Islet of Langerhans (tissue), 1 donor: ENCODE results near the gene NSG1.
"Not testable (repeated sequence)": the region's sequence is repeated elsewhere in the genome, so short reads cannot be mapped to it uniquely, and the experiment has no call there.

Source experiments
- FAIRE-seq: peaks from one replicate; lab custom pipeline; 2011; peaks lifted over from hg19 to GRCh38; lab: Jason Lieb, UNC

Gene NSG1

DNA sequence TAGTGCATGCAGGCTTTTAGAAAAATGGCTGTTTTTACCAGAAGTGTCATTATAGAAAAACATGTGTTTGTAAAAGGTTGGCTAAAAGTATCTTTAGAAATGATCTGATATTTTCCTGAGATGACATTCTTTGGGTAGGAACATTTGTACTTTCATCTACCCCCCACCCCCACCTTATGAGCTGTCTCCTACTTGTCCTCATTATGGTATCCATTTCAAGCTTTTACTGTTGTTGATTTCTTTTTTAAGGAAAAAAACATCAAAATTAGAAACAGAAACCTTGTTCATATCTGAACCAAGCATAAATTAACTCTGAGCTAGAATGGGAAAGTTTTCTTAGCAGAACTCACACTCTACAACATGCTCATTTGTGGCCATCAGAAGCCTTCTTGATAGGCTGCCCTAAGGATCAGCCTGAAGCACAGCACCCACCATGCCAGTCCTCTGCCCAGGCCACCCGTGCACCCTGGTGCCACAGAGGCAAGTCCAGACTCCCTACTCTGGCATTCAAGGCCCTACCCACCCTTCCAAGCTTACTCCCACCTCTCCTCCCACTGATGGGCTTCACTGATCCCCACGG lies 49.4 kb downstream of the NSG1 start:
- no peak for FAIRE-seq

- no peak for FAIRE-seq
These were observed 51.0 kb downstream of the NSG1 start for GRCh38 chr4:4437798-4438470.

DNA sequence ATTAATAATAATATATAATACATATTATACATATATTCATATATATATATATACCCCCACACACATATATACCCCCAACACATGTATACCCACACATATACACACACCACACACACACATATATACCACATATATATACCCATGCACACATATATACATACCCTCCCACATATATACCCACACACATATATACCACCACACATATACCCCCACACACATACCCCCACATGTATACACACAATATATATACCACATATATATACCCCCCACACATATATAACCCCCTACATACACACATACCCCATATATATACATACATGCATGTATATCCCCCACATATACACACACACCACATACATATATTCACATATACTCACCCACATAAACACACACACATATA lies 52.0 kb downstream of the NSG1 start:
- no peak for FAIRE-seq

DNA sequence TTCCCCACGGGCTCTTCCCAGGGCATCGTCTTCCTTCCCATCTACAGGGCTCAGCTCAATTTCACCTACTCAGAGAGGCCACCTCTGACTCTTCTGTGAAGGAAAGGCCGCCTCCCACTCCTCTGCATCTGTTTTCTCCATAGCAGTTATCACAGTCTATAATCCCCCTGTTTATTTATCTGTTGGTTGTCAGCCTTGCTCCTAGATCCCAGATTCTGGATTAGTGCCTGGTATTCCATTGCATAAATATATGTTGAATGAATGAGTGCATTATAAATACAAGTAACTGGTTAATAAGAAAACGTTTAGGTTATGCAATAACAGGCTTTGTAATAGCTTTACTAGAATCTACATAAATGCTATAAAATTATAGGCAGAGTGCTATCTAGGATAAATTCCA lies 52.9 kb downstream of the NSG1 start:
- no peak for FAIRE-seq

DNA sequence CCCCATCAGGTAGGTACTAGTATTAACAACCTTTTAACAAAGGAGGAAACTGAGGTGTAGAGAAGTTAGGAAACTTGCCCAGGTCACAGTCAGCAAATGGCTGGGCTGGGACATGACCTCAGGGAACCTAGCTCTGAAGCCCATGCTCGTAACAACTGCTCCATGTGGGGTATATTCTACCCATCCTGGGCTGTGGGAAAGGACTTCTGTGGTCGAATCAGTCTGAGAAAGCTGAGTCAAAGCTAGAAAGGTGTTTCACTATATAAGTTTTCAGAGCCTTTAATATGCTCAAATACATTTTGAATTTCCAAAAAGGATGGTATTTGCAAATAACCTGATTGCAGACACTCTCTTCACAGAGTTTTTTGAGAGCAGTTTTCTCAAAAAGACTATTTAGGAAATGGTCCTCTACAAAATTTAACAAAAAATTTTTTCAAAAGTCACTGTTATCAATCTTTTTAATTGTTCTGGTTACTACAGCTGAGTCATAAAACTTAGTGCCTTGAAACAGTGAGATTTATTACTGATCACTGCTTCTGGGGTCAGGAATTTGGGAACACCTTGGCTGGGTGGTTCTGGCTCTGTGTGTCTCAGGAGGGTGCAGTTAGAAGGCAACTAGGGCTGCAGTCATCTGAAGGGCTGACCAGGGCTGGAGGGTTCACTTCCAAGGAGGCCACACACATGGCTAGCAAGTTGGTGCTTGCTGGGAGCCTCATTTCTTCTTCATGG lies 53.6 kb downstream of the NSG1 start:
- no peak for FAIRE-seq

- FAIRE-seq, result no peak
These were observed 56.9 kb downstream of the NSG1 start for GRCh38 chr4:4443821-4444220.

DNA sequence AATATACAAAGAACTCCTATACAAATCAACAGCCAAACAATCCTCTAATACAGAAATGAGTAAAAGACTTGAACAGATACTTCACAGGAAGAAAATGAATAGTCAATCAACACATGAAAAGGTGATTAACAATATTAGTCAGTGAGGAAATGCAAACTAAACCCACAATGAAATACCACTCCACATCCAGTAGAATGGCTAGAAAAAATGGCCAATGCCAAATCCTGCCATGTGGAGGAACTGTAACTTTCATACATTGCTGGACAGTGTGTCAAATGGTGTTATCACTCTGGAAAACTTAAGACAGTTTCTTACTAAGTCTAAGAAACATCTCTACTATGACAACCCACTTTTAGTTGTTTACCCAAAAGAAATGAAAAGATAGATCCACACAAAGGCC lies 59.5 kb downstream of the NSG1 start:
- FAIRE-seq, result no peak

DNA sequence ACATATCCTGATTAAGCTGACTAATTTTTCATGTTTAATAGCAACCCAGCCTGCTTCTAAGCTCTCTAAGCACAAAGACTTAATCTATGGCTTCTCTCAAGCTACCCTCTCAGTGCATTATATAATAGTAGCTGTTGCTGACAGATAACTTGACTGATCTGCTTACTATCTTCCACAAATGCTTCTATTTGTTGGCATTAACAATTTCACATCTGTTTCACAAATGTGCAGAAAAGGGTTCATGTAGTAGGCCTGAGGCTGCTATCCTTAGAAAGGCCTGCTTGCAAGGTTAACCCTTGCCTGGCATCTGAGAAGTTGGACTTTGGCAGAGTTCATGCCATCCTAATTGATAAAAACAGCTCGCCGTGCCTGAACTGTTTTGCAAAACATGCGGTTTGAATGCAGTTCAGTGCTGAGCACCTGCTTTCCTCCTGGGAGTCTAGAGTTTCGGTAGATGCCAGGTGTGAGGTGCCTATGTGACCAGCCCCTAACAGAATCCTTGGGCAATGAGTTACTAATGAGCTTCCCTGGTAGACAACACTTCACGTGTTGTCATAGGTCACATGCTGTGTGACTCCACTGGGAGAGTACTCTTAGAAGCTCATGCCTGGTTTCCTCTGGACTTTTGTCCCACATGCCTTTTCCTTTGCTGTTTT lies 68.4 kb downstream of the NSG1 start:
- no peak for FAIRE-seq

DNA sequence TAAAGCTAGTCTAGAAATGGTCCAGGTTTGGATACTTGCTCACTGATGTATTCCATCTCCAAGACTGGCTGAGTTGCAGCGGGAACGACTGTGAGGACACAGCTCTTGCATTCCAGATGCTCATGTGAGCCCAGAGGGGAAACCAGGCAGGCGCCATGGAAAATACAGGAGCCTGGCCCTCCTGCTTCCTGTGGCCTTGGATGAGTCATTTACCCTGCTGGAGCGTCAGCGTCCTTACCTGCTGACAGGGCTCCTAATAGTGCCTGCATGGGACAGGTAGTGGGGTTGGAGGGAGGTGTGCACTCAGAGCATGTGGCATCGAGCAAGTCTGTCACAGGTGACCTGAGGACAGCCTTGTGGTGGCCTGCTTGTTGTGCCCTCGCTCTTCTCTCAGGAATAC lies 69.4 kb downstream of the NSG1 start:
- FAIRE-seq, result no peak

- FAIRE-seq, result no peak
These were observed 70.1 kb downstream of the NSG1 start for GRCh38 chr4:4456816-4457578.

GRCh38 chr4:4457803-4458553 lies 71.1 kb downstream of the NSG1 start:
- FAIRE-seq, result no peak

DNA sequence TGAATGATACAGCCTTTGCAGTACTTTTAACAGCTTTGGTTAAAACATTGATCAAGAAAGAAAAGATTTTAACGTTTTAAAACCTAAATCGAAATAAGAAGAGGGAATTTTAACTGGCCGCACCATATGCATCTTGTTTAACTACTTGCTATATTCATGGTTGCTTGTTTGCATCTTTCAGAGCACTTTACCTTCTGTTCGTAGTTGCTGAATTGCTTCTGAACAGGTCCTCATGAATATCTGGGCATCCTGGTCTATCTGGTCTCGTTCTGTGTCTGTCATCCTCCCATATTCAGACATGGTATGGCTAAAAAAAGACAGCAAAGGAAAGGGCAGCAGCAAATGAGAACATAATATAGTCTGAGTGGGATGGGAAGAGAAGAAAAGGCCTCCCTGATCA lies 72.3 kb downstream of the NSG1 start:
- FAIRE-seq, result no peak

GRCh38 chr4:4460759-4461158 lies 73.9 kb downstream of the NSG1 start:
- FAIRE-seq, result no peak

DNA sequence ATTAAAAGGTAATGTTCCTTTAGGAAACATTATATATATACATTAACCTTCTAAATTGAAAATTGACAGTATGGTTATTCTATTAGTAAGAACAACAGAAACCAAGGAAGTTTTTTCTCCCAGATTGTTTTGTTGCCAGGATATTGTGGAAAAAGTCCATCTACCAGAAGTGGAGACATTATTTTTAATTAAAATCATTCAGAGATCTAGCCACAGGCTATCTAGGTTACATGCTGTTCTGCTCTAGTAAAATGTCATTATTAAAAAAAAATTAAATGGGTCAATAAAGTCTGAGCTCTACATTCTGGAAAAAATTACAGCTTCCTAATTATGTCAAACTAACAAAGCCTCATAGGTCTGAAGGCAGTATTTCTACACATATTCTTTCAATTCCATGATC lies 74.3 kb downstream of the NSG1 start:
- FAIRE-seq, result peak; percentile 93

DNA sequence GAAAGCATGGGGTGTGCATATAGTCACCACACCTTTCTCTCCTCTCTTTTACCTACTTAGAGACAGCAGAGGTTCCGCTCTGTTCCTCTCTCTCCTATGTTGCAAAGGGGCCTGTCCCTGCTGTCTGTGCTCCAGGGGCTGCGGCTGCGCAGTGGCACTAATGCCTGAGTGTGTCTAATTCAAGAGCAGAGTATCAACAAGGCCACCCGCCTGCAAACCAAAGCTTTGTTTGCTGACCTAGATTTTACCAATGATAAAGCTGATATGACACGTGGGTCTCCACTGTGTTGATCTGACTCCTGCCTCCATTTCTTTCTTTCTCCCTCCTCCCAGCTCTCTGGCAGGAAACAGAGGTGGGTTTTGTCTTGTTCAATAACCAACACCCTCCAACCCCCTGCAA lies 74.9 kb downstream of the NSG1 start:
- FAIRE-seq, result peak; percentile 49

GRCh38 chr4:4462970-4463369 lies 76.1 kb downstream of the NSG1 start:
- no peak for FAIRE-seq

GRCh38 chr4:4465238-4465637 lies 78.3 kb downstream of the NSG1 start:
- FAIRE-seq, result not testable (repeated sequence)
